ENCODE data around the gene DYNC1LI2.

DNA sequence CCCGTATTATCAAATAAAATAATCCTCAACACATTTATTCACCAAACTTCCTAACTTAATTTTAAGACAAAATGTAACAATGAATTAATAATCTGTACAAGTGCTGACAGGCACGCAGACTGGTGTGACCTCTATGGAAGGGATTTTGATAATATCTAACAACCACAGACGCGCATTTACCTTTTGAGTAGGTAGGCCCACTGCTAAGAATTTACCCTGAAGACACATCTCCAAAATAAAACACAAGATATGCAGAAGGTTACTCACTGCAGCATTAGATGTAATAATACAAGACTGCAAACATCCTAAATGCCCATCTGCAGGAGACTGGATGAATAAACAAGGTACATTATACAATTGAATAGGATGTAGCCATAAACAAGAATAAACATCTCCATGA lies 32.2 kb downstream of the DYNC1LI2 start:
- TF ChIP-seq EZH2 (IDR thresholded peaks at IDR 0.05; ENCODE audit: insufficient read depth, poor library complexity, severe bottlenecking) (no peak), EZH2phosphoT487 (IDR thresholded peaks at IDR 0.05; ENCODE audit: insufficient read depth, low read depth) (no peak)

Measured in GM23248 (cell line).